Endodermal cell (in vitro differentiated cells): ENCODE measurements around the gene STAT3. TPM values are rescaled to one million over a fixed set of nuclear protein-coding genes. Genes with fewer than 3 reads are reported as not detected.
"Not testable (repeated sequence)": the region's sequence is repeated elsewhere in the genome, so short reads cannot be mapped to it uniquely, and the experiment has no call there.

Experiments
- DNase-seq: peaks from one replicate; pipeline ENCODE4 v3.0.0-alpha.2; 2017
- H3K27ac ChIP-seq: 2 replicates; pipeline ENCODE4 v1.5.1; 2013; ENCODE audit warnings: mild to moderate bottlenecking, low read depth, low read length, moderate library complexity
- H3K27me3 ChIP-seq: 2 replicates; pipeline ENCODE4 v1.6.1; 2013; ENCODE audit warnings: mild to moderate bottlenecking, low read length, moderate library complexity; ENCODE audit not compliant: insufficient read depth, control insufficient read depth, poor library complexity, severe bottlenecking
- H3K36me3 ChIP-seq: 2 replicates; pipeline ENCODE4 v1.7.0; 2013; ENCODE audit warnings: mild to moderate bottlenecking, low read length, moderate library complexity; ENCODE audit not compliant: control insufficient read depth, insufficient read depth
- H3K4me1 ChIP-seq: one replicate; pipeline ENCODE4 v1.7.0; 2013; ENCODE audit warnings: low read length; ENCODE audit not compliant: control insufficient read depth, insufficient read depth
- H3K4me3 ChIP-seq: 2 replicates; pipeline ENCODE4 v1.5.1; 2013; ENCODE audit warnings: mild to moderate bottlenecking, low read length, moderate library complexity
- H3K9ac ChIP-seq: 2 replicates; pipeline ENCODE4 v1.6.1; 2013; ENCODE audit warnings: mild to moderate bottlenecking, low read length, moderate library complexity; ENCODE audit not compliant: poor library complexity, severe bottlenecking; ENCODE audit errors: extremely low read depth
- H3K9me3 ChIP-seq: 2 replicates; pipeline ENCODE4 v1.6.1; 2013; ENCODE audit warnings: mild to moderate bottlenecking, low read length, moderate library complexity; ENCODE audit not compliant: control insufficient read depth
- H3K27ac Mint-ChIP-seq: 2 replicates; pipeline ENCODE4 v1.8.0; 2020; ENCODE audit warnings: mixed read lengths
- H3K27me3 Mint-ChIP-seq: 2 replicates; pipeline ENCODE4 v1.8.0; 2021; ENCODE audit warnings: mild to moderate bottlenecking, mixed read lengths; ENCODE audit not compliant: insufficient read depth
- H3K36me3 Mint-ChIP-seq: 2 replicates; pipeline ENCODE4 v1.8.0; 2020; ENCODE audit warnings: low read depth, mixed read lengths
- H3K4me1 Mint-ChIP-seq: 2 replicates; pipeline ENCODE4 v1.8.0; 2020; ENCODE audit warnings: mixed read lengths
- H3K4me3 Mint-ChIP-seq: 2 replicates; pipeline ENCODE4 v1.8.0; 2020; ENCODE audit warnings: mild to moderate bottlenecking, moderate library complexity, mixed read lengths
- H3K9me3 Mint-ChIP-seq: 2 replicates; pipeline ENCODE4 v1.8.0; 2020; ENCODE audit warnings: mild to moderate bottlenecking, mixed read lengths
- CTCF ChIP-seq: fragments of 200-600 bp; sonication (generic); conservative IDR thresholded peaks from 2 replicates; pipeline ENCODE4 v1.5.0; 2021; ENCODE audit warnings: antibody characterized with exemption, mild to moderate bottlenecking
- WGBS, 2 experiments: methylation state at CpG; one replicate each; pipeline versions ENCODE4 v1.1.5 to v1.1.7; 2013; ENCODE audit warnings: missing lambda C conversion rate in 2 of 2, mixed read lengths in 1 of 2; ENCODE audit not compliant: insufficient coverage in 1 of 2, insufficient read length in 1 of 2; 5-methylcytosine and 5-hydroxymethylcytosine counted together
- total RNA-seq, 2 donors: library from RNA; stranded (reverse); fragmentation: NEBNext Ultra II Directional in 1 of 2; extraction: Animal tissue kit (Norgen Biotek cat#: 25700) in 1 of 2; gene quantifications; 2 replicates in 1 of 2; 3 replicates in 1 of 2; pipeline ENCODE4 v1.2.1, GENCODE V29; 2021

Gene STAT3
- total RNA-seq, 2 donors from 2014 or later: 27.5 to 32.4 TPM

- H3K27me3 ChIP-seq: peaks cover 24% of the 10 kb centered on the region
- H3K27ac Mint-ChIP-seq: no peak overlapping the region
- H3K9me3 Mint-ChIP-seq: no peaks in the 10 kb centered on the region
- H3K9me3 ChIP-seq: no peaks in the 10 kb centered on the region
- H3K4me3 ChIP-seq: no peak overlapping the region
- H3K9ac ChIP-seq: no peak overlapping the region
- H3K4me1 Mint-ChIP-seq: peaks cover 9% of the 10 kb centered on the region
- no peak for DNase-seq
- H3K36me3 Mint-ChIP-seq: no peaks in the 10 kb centered on the region
- WGBS, 2 experiments: 93 to 94% methylated on average over 3 to 4 of the region's 4 CpGs
- H3K27me3 Mint-ChIP-seq: peaks cover 41% of the 10 kb centered on the region
- no peak overlapping the region for H3K27ac ChIP-seq
- no peaks in the 10 kb centered on the region for H3K4me1 ChIP-seq
- TF ChIP-seq CTCF: no peak
- no peaks in the 10 kb centered on the region for H3K36me3 ChIP-seq
- H3K4me3 Mint-ChIP-seq: no peak overlapping the region
These were observed 6.6 kb upstream of the STAT3 start for GRCh38 chr17:42394838-42395237.

- no peak overlapping the region for H3K27ac Mint-ChIP-seq
These were observed 4.6 kb upstream of the STAT3 start for GRCh38 chr17:42392692-42393415.

GRCh38 chr17:42391439-42391838, 3.2 kb upstream of the STAT3 start:
- not testable (repeated sequence) for H3K36me3 ChIP-seq, H3K27ac Mint-ChIP-seq
- WGBS, 2 experiments: 86 to 91% methylated on average over 7 to 8 of the region's 8 CpGs

More at GRCh38 chr17:42392692-42393415, 4.6 kb upstream of the STAT3 start:
- Histone ChIP-seq H3K4me3 (no peak overlapping the region), H3K9me3 (no peaks in the 10 kb centered on the region), H3K27ac (no peak overlapping the region), H3K36me3 (no peaks in the 10 kb centered on the region), H3K4me1 (no peaks in the 10 kb centered on the region), H3K9ac (no peak overlapping the region), H3K27me3 (peaks cover 24% of the 10 kb centered on the region)
- WGBS, 2 experiments: 94 to 96% methylated on average over 3 to 4 of the region's 4 CpGs
- no peak for DNase-seq
- H3K4me1 Mint-ChIP-seq: peaks cover 11% of the 10 kb centered on the region
- peaks cover 41% of the 10 kb centered on the region for H3K27me3 Mint-ChIP-seq
- no peak for TF ChIP-seq CTCF
- no peak overlapping the region for H3K4me3 Mint-ChIP-seq
- no peaks in the 10 kb centered on the region for H3K36me3 Mint-ChIP-seq
- no peaks in the 10 kb centered on the region for H3K9me3 Mint-ChIP-seq

More at GRCh38 chr17:42391439-42391838, 3.2 kb upstream of the STAT3 start:
- peaks cover 35% of the 10 kb centered on the region for H3K27me3 ChIP-seq
- not testable (repeated sequence) for H3K4me3 ChIP-seq, H3K4me3 Mint-ChIP-seq, DNase-seq, H3K9me3 Mint-ChIP-seq, H3K4me1 ChIP-seq, H3K9me3 ChIP-seq, H3K36me3 Mint-ChIP-seq, H3K27ac ChIP-seq, H3K9ac ChIP-seq
- H3K4me1 Mint-ChIP-seq: peaks cover 18% of the 10 kb centered on the region
- H3K27me3 Mint-ChIP-seq: peaks cover 44% of the 10 kb centered on the region
